GM12873 (cell line): ENCODE measurements around the gene METTL5.

Experiments
- CTCF ChIP-seq: IDR thresholded peaks from 2 replicates; pipeline ENCODE4 v1.5.1; 2012; ENCODE audit warnings: low read depth, mild to moderate bottlenecking, moderate library complexity, low read length, control low read depth; ENCODE audit not compliant: insufficient read depth; ENCODE audit errors: missing control alignments

Gene METTL5

GRCh38 chr2:169776252-169776761 is 48.4 kb downstream of the METTL5 start:
- TF ChIP-seq CTCF = no peak

- no peak for TF ChIP-seq CTCF
These were observed 48.9 kb downstream of the METTL5 start for GRCh38 chr2:169775765-169776164.

- TF ChIP-seq CTCF = no peak
These were observed 49.4 kb downstream of the METTL5 start for GRCh38 chr2:169775354-169775753.

GRCh38 chr2:169772651-169773050 is 52.1 kb downstream of the METTL5 start:
- no peak for TF ChIP-seq CTCF

DNA sequence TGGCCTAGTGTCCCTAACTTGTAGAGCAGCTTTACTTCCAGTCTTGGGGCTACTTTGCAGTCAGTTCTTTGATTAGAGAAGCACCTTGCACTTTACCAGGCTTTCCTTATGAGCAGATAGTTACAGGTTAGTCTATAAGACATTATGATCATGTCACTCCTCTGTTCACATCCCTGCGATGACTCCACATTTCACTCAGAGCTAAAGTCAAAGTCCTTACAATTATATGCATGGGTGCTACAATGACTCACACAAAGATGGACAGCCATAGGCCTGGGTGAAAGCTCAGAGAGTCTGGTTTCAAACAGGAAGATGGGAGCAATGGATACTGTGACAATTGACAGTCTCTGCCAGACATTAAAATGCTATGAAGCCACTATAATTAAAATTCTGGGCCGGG is 53.1 kb downstream of the METTL5 start:
- no peak for TF ChIP-seq CTCF

- no peak for TF ChIP-seq CTCF
These were observed 53.7 kb downstream of the METTL5 start for GRCh38 chr2:169771021-169771420.

DNA sequence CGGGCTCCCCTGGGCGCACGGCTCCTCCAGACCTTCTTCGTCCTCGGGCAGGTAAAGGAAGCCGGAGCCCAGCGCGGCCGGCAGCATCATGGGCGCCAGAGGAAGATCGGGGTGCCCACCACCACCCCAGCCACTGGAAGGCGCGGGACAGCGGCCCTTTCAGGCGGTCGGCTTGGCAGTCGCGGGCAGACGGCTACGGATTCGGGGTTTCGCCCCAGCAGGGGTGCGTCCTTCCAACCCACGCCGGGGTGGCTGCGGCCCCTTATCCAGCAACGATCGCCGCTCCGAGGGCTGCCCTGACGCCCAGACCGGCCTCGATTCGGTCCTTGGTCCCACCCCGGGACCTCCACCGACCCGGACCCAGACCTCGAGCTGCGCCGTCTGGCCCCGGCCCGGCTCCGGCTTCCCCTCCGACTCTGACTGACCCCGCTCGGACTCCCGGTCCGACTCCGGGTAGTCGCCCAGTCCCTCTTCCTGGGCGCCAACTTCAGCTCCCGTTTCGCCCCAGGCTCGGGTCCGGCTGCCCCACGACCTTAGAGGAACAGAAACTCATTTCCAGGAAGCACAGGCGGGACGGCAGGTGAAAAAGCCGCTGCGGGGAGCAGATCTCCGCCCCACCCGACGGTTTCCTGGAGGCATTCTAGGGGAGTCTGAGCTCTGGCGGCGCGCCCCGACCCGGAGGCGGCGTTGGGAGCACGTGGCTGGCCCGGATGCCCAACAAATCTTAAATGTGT is 56.3 kb downstream of the METTL5 start:
- TF ChIP-seq CTCF = no peak
